GM12801 (cell line): ENCODE results near the gene PTPRN2.

Experiments
- CTCF ChIP-seq: IDR thresholded peaks from one replicate; pipeline ENCODE4 v1.5.1; 2011; ENCODE audit warnings: control low read depth; ENCODE audit not compliant: insufficient read length; ENCODE audit errors: extremely low read depth

Gene PTPRN2

DNA sequence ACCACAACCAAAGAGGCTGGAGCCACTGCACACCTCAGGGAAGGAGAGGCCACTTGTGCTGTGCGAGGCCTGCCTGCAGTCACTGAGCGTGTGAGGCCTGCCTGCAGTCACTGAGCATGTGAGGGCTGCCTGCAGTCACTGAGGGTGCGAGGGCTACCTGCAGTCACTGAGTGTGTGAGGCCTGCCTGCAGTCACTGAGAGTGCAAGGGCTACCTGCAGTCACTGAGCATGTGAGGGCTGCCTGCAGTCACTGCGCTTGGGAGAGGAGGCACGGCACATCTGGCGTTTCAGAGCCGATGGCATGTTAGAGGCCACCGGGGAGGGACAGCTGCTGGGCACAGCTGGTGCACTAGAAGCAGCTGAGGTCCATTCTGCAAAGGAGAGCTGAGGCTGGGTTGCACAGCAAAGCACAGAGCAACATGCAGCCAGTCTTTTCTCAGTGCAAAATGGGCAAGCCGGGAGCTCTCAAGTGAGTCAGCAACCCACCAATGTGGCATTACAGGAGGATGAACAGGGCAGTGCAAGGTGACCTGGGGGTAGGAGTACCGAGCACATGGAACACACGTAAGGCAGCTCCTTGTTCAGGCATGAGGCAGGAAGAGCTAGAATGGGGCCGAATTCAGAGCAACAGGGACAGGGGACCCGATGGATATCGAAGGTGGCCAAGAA, 540.1 kb downstream of the PTPRN2 start:
- no peak for TF ChIP-seq CTCF

DNA sequence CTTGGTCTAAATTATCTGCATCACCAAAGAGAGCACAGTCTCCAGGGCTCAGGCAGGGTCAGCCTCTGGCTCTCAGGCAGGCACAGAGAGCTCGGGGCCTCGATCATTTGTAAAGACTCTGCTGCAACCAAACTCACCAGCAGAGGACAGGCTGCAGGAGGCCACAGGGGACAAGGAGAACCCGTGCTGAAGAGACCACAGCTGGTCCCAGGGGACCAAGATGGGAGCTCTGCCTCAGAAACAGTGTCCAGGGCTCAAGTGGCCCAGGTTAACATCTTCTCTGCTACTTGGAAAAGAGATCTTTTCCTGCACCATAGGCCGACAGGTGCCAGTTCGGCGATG, 543.2 kb downstream of the PTPRN2 start:
- TF ChIP-seq CTCF = no peak

- TF ChIP-seq CTCF = no peak
These were observed 543.8 kb downstream of the PTPRN2 start for GRCh38 chr7:158043551-158044481.

DNA sequence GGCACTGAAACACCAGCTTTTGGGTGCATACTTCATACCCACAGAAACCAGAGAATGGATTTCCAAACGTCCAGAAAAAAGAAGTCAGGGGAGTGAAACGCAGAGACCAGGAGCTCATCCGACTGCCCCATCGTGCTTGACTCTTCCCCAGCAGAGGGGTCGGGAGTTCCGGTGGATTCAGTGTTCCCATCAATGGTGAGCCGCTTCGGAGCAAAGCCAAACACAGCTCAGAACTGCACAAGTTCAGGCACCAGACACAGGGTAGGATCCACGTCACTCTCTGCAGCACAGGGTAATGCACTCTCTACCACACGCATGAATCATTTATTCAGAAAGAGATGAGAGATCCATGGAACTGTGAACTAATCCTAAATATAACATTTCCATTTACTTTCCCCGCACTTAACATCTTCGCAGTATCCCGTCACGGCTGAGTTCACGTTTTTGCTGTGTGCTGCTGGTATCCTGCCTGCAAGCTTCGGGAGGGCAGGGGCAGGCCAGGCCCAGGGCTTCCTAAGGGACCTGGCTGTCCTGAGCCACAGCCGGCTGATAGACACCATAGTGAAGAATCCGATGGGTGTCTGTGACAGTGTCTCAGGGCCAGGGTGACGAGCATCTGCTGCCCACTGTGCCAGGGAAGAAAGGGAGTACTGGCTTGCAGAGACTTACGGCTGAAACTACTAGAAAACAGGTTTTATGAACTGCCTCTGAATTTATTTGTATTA, 545.3 kb downstream of the PTPRN2 start:
- TF ChIP-seq CTCF = no peak

- no peak for TF ChIP-seq CTCF
These were observed 547.4 kb downstream of the PTPRN2 start for GRCh38 chr7:158040199-158040598.

DNA sequence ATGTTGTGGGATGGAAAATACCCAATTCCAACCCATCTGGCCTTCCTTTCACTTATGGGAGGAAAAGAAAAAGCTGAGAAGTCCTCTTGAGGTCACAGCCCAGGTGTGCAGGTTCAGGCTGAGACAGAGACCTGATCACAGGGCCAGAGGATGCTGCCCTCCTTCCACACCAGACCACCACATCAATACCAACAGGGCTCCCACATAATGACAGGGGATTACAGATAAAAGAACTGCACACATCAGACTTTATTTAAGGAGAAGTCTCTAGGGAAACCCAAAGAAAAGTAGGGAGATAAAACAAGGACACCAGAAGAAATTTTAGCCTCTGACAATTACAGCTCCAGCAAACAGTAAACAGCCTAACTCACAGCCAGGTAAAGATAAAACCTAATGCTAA, 548.4 kb downstream of the PTPRN2 start:
- no peak for TF ChIP-seq CTCF

DNA sequence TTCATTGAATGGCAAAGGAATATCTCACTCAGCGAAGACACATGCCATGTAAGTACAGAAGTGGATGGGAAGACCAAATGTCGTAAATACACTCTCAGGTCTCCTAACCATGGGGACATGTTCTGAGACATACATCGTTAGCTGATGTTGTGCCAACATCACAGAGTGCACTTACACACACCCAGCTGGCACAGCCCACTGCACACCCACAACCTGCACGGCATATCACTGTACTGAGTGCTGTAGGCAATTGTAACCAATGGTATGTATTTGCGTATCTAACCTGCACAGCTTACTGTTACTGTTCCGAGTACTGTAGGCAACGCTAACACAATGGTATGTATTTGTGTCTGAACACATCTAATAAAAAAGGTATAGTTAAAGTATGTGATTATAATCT, 550.4 kb downstream of the PTPRN2 start:
- no peak for TF ChIP-seq CTCF
